CD4-positive, alpha-beta T cell treated with Interleukin-2 at 100 ng/mL for 4 hours (primary cell): ENCODE data around the gene ZNF878.
"Not testable (repeated sequence)": the region's sequence is repeated elsewhere in the genome, so short reads cannot be mapped to it uniquely, and the experiment has no call there.

Experiments used
- DNase-seq: peaks from one replicate; pipeline ENCODE4 v3.0.0-alpha.2; 2020; ENCODE audit warnings: low spot score

Gene ZNF878

DNA sequence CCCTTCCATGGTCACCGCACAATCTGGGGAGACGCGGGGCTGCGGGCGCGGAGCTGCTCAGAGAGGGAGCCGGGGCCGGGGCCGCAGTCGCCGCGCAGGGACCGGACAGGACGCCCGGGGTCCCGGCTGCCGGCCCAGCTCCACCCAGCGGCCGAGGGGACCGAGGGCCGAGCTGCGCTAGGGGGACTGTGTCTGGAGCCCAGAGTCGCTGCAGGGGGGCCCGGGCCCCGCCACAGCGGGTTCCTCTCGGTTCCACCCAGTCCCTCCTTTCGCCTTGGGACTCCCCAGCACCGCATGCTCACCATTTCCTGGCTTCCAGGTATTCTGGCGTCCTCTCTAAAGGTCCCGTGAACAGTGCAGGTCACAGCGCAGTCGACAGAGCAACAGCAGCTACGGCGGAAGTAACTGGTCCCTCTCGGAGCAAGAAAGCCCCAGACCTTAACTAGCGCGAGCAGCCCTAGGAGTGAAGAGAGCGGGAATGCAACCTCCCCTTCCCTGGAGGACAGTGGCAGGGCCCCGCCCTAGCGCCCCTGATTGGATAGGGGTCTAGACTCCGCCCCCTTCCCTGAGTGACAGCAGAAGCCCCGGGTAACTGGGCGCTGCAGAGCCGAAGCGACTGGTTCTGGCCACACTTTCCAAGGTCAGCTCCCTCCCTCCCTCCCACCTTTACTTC, at the start of gene ZNF878:
TSS of gene ZNF878 (minus strand) at position 465 of the 673 bp plus-strand sequence. CDS start at position 305, 160 bp downstream.
- DNase-seq = peak; percentile 29

DNA sequence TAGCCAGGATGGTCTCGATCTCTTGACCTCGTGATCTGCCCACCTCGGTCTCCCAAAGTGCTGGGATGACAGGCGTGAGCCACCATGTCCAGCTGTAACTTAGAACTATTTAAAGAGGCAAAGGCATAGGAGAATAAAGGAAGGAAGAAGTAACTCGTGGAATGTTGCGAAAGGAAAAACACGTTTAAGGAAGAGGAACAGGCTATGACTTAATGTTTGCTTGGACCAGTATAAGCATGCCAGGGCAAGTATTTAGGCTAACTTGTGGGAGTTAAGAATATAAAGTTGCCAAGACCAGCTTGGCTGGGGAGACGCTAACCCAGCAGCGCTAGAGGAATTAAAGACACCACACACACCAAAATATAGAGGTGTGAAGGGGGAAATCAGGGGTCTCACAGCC, 45.3 kb upstream of the ZNF878 start:
- no peak for DNase-seq

DNA sequence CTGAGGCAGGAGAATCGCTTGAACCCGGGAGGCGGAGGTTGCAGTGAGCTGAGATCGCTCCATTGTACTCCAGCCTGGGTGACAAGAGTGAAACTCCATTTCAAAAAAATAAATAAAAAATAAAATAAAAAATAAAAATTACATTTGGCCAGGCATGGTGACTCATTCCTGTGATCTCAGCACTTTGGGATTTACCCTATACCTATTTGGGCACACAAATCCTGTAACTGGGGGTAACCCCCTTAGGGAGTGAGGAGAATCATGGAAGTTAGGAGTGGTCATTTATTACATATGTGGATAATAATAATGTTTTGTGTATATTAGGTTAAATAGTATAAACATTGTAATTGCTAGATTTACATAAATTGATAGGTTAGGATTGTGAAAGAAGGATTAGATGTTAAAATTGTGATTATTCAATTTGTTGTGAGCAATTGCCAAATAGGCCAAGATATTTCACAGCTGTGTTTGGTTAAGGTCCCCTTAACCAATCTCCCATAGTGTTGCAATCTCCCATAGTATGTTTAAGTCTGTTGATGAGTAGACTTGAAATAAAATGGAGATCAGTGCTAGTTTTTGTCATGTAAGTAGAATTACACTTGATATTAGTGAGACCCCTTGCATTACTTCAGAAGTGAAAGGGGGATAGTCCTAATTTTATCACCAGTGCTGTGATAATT, 42.5 kb upstream of the ZNF878 start:
- DNase-seq = no peak

DNA sequence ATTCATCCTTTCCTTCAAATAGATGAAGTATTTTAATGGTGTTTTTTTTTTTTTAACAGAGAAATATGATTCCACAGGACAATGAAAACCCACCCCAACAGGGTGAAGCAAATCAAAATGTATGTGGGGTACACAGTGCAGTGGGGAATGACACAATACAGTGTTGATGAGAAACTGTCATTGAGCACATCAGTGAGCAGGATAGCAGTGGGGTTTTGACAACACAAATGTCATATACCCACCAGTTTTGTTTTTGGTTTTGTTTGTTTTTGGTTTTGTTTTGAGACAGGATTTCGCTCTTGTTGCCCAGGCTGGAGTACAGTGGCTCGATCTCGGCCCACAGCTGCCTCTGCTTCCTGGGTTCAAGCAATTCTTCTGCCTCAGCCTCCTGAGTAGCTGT, 41.0 kb upstream of the ZNF878 start:
- no peak for DNase-seq

DNA sequence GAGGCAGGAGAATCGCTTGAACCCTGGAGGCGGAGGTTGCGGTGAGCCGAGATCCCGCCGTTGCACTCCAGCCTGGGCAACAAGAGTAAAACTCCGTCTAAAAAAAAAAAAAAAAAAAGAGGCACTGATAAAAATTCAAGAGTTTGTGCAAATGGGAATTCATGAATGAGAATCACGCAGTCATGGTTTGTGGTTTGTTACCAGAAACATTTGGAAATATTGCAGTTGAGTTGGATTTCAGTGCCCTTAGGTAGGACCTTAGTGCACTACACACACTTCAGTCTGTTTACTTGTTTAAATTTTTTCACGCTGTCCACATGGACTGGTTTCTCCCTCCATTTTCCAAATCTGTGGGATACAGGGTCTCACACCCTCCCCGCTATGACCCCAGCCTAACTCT, 40.2 kb upstream of the ZNF878 start:
- no peak for DNase-seq

DNA sequence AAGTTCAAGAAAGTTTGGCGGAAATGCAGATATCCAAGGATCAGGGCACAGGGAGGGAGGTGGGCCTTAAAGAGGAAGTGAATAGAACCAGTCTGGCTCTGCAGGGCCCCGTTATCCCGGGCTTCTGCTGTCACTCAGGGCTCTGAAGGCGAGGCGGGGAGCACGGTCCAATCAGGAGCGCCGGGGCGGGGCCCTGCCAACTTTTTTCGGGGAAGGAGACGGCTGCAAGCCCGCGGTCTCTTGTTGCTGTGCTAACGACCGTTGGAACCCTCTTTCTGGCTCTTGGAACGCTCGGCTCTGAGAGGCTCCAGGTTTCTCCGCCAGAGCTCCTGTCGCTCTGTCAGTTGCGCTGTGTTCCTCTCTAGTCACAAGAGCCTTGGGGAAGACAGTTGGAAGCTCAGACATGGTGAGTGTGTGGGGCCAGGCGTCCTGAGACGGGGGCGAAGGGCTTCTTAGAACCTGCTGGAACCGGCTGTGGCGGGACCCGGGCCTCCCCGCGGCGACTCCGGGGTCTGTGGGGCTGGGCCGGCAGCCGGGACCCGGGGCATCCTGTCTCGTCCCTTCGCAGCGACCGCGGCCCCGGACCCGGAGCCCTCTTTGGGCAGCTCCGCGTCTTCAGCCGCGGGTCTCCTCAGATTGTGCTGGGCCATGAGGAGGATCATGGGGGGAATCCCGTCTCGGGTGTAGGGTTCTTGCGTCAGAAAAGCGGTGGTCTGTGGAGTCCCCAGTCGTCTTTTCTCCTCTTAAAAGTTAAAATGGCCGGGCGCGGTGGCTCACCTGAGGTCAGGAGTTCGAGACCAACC, 39.5 kb upstream of the ZNF878 start:
- DNase-seq = peak; percentile 26

DNA sequence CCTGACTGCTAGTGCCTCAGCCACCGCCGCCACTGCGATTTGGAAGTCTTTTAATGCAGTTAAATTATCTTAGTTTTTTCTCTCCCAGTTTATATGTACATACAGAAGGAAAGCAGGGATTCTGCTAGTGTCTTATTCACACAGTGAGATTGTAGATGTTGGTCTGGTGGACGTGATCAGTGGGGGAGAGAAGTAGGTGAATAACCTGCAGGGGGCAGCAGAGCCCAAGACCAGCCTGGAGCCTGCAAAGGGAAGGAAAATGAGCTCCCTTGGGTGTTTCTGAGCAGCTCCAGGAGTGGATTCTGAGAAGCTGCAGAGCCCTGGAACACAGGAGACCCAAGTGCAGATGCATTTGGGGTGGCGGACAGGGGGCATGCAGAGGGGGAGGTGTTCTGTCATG, 38.0 kb upstream of the ZNF878 start:
- DNase-seq = peak; percentile 58

DNA sequence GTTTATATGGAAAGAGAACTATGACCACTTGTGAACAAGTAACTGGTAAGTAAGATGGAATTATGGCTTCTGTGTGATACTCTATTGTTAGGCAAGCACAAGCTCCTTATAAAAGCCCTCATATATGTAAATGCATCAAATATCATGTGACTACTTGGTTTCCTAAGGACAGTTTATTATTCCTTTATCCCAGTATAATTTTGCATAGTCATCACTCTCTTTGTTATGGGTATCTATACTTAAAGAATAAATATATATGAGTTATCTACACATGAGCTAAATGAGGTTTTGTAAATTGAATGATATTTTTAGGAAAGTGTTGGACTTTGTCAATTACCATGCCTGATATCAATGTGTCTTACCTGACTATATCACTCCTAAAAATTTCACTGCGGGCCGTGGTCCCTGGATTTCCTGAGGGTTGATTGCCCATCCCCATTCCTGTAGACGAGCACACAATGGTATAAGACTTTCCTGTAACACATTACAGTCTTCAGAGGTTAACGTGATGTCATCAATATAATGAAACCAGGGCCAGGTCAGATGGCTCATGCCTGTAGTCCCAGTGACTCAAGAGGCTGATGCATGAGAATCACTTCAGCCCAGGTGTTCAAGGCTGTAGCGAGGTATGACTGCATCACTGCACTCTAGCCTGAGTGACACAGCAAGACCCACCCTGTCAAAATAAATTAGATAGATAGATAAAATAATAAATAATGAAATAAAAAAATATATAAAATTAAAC, 32.5 kb upstream of the ZNF878 start:
- DNase-seq = no peak

DNA sequence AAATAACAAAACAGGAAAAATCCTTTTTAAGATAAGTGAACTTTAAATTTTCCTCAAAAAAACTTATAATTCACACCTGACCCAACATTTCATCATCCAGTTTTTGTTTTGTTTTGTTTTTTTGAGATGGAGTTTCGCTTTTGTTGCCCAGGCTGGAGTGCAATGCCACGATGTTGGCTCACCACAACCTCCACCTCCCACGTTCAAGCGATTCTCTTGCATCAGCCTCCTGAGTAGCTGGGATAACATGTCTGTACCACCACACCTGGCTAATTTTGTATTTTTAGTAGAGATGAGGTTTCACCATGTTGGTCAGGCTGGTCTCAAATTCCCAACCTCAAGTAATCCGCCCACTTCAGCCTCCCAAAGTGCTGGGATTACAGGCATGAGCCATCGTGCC, 30.6 kb upstream of the ZNF878 start:
- not testable (repeated sequence) for DNase-seq

DNA sequence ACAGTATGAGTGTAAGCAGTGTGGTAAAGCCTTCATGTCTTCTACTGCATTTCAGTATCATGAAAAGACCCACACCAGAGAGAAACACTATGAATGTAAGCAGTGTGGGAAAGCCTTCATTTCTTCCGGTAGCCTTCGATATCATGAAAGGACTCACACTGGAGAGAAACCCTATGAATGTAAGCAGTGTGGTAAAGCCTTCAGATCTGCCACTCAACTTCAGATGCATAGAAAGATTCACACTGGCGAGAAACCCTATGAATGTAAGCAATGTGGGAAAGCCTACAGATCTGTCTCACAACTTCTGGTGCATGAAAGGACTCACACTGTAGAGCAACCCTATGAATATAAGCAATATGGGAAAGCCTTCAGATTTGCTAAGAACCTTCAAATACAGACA, 24.6 kb upstream of the ZNF878 start:
- no peak for DNase-seq

DNA sequence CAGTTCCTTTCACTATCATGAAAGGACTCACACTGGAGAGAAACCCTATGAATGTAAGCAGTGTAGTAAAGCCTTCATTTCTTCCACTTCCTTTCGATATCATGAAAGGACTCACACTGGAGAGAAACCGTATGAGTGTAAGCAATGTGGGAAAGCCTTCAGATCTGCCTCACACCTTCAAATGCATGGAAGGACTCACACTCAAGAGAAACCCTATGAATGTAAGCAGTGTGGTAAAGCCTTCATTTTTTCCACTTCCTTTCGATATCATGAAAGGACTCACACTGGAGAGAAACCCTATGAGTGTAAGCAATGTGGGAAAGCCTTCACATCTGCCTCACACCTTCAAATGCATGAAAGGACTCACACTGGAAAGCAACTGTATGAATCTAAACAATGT, 23.6 kb upstream of the ZNF878 start:
- DNase-seq = not testable (repeated sequence)

DNA sequence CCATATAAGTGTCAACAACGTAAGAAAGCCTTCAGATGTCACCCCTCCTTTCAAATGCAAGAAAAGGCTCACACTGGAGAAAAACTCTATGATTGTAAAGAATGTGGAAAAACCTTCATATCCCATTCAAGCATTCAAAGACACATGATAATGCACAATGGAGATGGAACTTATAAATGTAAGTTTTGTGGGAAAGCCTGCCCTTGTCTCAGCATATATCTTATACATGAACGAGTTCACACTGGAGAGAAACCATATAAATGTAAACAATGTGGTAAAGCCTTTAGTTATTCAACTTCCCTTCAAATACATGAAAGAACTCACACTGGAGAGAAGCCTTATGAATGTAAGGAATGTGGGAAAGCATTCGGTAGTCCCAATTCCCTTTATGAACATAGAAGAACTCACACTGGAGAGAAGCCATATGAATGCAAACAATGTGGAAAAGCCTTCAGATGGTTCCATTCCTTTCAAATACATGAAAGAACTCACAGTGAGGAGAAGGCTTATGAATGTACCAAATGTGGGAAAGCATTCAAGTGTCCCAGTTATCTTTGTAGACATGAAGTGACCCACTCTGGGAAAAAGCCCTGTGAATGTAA, 22.9 kb upstream of the ZNF878 start:
- DNase-seq = no peak

DNA sequence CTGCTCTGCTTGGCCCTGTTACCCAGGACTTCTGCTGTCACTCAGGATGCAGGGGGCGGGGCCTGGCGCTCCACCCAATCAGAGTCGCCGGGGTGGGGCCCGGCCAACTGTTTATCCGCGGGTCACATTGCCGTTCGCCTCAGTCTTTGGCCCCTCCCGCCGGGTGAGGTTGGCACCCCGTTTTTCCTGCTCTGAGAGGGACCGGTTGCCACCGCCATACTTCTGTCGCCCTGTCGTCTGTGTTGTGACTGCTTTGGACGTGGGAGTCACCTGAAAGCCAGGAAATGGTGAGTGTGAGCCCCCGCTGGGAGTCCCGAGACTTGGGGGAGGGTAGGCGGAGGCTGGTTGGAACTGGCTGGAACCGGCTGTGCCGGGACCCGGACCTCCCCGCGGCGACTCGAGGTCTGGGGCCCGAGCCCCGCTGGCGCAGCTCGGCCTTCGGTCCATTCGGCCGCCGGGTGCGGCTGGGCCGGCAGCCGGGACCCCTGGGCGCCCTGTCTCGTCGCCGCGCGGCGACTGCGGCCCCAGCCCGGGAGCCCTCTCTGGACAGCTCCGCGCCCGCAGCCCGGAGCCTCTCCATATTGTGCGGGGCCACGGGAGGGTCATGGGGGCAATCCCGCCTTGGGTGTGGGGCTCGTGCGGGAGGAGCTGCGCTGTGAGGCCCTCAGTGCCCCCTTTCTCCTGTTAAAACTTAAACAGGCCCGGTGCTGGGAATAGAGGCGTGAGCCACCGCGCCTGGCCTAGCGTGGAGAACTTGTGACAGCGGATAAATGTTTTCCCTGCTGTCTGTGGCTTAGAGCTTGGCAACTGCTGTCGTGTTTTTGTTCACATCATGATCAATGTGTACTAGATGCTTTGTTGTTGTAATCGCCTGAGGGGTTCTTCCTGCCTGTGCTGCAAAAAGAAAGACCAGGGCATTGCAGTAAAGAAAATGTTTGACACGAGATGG, 12.1 kb upstream of the ZNF878 start, which contains the start of gene ZNF844:
TSS of gene ZNF844 (plus strand) at position 142 of the 949 bp plus-strand sequence. CDS start at position 285, 143 bp downstream.
- peak; percentile 62 for DNase-seq

DNA sequence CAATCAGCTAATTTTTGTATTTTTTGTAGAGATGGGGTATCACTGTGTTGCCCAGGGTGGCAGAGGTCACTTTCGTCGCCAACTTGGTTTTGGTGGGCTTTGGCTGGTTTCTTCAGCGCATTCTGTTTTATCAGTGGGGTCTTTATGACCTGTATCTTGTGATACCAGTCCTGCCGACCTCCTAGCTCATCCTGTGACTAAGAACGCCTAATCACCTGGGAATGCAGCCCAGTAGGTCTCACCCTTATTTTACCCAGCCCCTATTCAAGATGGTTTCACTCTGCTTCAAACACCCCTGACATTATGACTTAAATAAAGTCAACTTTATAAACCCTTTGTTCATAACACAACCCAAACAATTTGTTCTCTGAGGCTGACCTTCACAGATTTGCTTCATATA, 3.0 kb upstream of the ZNF878 start:
- no peak for DNase-seq

DNA sequence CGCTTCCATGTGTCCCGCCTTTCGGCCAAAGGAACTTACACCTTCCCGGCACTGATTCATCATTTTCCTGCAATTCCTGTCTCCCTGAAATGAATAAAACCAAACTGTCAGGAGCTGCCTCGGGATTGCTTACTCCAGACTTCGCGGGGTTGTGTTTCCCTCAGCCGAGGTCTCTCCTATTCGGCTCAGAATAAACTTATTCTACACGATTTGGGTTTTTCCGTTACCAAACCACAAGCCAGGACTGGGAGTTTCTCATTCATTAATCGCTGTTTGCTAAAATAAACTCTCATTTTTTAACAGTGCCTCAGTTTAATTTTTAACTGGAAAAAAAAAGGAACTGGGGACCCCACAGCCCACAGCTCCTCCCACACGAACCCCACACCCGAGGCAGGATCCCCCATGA, 667 bp downstream of the ZNF878 start:
- DNase-seq = no peak

DNA sequence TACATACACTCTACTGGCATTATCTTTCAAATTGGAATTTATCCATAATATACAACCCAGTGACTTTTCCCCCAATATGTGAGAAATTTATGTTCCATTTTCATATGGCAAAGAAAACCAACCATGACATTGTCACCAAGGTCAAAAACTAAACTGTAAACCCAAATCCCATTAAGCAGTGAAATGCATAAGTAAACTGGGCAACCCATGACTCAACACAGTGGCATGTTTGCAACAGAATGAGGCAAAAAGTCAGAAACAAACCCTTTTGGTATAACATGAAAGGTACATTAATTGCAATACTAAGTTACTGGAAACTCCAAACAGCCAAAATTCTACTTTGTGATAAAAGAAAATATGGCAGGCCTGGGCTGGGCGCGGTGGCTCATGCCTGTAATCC, 4.9 kb downstream of the ZNF878 start:
- DNase-seq = no peak

DNA sequence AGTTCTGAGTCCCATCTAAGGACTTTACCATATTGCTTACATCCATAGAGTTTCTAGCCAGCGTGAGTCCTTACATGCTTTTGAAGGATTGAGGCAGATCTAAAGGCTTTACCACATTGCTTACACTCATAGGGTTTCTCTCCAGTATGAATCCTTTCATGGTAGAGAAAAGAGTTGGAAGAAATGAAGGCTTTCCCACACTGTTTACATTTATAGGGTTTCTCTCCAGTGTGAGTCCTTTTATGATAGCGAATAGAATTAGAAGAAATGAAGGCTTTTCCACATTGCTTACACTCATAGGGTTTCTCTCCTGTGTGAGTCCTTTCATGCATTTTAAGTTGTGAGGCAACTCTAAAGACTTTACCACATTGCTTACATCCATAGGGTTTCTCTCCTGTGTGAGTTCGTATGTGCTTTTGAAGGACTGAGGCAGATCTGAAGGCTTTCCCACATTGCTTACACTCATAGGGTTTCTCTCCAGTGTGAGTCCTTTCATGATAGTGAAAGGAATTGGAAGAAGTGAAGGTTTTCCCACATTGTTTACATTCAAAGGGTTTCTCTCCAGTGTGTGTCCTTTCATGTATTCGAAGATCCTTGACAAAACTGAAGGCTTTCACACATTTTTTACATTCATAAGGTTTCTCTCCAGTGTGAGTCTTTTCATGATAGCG, 8.9 kb downstream of the ZNF878 start:
- DNase-seq = no peak

DNA sequence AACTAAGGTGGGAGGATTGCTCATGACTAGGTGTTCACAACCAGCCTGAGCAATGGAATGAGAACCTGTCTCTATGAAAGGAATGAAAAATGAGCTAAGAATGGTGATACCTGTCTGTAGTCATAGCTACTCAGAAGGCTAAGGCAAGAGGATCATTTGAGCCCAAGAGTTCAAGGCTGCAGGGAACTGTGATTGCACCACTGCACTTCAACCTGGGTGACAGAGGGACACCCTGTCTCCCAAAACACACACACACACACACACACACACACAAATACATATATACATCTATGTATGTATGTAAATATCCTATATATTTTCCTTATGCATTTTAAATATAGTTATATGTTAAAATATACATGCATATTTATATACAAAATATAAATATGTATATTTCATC, 9.9 kb downstream of the ZNF878 start:
- DNase-seq = no peak

DNA sequence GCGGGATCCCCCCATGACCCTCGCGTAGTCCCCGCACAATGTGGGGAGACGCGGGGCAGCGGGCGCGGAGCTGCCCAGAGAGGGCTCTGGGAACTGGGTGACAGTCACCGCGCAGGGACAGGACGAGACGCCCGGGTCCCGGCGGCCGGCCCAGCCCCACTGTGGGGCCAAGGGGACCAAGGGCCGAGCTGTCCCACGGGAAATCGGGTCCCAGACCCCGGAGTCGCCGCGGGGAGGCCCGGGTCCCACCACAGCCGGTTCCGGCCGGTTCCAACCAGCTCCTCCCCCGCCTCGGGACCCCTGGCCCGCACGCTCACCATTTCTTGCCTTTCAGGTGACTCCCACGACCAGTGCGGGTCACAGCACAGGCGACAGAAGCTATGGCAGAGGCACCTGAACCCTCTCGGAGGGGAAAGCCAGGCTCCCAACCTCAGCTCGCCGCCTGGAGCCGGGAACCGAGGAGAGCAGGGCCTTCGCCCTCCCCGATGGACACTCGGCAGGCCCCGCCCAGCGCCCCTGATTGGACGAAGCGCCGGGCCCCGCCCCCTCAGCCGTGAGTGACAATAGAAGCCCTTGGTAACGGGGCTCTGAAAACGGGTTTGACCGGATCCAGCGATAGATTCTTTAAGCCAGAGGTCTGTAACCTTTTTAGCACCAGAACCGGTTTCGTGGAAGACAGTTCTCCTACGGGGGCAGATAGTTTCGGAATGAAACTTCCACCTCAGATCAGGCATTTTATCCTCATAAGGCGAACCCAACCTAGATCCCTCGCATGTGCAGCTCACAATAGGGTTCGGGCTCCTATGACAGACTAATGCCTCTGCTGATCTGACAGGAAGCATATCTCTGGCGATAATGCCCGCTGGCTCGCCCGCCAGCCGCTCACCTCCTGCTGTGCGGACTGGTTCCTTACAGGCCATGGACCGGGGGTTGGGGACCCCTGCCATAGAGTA, 17.3 kb downstream of the ZNF878 start, which contains the start of gene ZNF433:
TSS of gene ZNF433 (minus strand) at position 460 of the 953 bp plus-strand sequence. CDS start at position 320, 140 bp downstream.
- DNase-seq = peak; percentile 42
